Stimulated activated CD4-positive, alpha-beta T cell treated with anti-CD3 and anti-CD28 coated beads, Interleukin-4, amount 100 ng/mL, for 48 hours (primary cell): ENCODE measurements around the gene SURF2.
A peak's percentile ranks its signal among the peaks of the same experiment; 100 is the strongest.
"Not testable (repeated sequence)": the region's sequence is repeated elsewhere in the genome, so short reads cannot be mapped to it uniquely, and the experiment has no call there.

Source experiments
- DNase-seq, 2 donors: peaks; one replicate each; pipeline ENCODE4 v3.0.0-alpha.2; 2020; ENCODE audit warnings: low read depth in 2 of 2

The SURF2 gene

GRCh38 chr9:133356391-133357091 lies at the start of gene SURF2, which contains the start of gene SURF1:
TSS of gene SURF2 (plus strand) at chr9:133356550. CDS start at chr9:133356593, 43 bp downstream.
TSS of gene SURF1 (minus strand) at chr9:133356487. CDS start at chr9:133356453, 34 bp downstream.
- DNase-seq: peak; percentile 90 to 91

- DNase-seq: no peak
Observed at GRCh38 chr9:133307301-133307700, 49.0 kb upstream of the SURF2 start.

DNA sequence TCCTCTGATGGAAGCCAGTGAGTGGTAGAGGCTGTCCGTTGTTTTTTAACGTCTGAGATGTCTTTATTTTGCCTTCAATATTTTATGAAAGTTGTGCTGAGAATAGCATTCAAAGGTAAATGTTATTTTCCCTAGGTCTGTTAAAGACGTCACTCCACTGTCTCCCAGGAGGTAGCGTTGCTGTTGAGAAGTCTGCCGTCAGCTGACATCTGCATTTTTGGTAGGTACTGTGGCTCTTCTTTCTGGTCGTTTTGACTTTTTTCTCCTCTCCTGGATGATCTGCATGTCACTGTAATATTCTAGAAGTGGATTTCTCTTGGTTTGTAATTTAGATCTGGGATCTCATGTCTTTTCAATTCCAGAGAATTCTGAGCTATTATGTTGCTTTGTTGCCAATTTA lies 46.7 kb upstream of the SURF2 start:
- DNase-seq: no peak

DNA sequence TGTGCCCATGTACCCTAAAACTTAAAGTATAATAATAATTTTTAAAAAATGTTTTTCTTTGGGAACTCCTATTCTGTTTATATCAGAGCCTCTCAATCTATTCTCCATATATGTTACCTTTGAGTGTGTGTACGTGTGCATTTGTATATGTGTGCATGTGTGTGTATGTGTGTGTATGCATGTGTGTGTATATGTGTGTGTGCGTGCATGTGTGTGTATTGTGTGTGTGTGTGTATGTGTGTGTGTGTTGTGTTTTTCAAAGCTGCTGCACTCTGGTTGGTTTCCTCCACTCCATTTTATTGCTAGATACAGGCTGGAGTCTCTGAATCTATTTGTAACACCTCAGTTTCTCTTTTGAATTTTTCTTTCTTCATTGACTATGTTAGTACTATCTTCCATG lies 40.4 kb upstream of the SURF2 start:
- no peak for DNase-seq

DNA sequence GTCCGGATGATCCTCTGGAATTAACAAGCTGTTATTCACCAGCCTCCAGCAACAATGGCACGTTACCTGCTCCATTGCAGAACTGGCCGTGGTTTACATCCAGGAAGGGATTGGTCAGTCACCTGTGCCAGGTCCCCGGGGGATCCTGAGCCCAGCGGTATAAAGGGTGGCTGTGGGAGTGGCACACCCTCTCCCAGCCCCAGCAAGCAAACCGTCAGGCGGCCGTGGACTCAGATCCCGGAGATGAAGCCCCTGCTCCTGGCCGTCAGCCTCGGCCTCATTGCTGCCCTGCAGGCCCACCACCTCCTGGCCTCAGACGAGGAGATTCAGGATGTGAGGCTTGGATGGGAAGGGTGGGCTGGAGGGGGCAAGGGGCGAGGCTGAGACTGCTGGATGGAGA lies 38.8 kb upstream of the SURF2 start:
- not testable (repeated sequence) for DNase-seq

GRCh38 chr9:133320421-133320881 lies 35.9 kb upstream of the SURF2 start:
- no peak for DNase-seq

DNA sequence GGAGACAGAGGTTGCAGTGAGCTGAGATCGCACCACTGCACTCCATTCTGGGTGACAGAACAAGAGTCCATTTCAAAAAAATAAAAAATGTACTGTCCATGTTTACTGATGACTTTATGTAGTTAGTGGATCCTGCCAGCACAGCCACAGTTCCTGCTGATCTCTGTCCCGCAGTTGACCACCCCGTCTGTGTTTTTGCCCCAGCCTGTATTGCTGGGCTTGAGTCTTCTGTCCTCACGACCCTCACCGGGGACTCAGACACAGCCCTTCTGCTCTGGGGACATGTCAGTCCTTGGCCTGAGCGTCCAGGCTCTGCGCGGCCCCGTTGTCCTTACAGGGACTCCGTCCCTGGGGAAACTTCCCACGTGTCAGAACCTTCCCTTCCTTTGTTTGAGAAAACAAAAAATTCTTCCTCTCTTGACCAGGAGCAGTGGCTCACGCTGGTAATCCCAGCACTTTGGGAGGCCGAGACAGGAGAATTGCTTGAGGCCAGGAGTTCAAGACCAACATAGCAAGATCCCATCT lies 34.9 kb upstream of the SURF2 start:
- no peak for DNase-seq

DNA sequence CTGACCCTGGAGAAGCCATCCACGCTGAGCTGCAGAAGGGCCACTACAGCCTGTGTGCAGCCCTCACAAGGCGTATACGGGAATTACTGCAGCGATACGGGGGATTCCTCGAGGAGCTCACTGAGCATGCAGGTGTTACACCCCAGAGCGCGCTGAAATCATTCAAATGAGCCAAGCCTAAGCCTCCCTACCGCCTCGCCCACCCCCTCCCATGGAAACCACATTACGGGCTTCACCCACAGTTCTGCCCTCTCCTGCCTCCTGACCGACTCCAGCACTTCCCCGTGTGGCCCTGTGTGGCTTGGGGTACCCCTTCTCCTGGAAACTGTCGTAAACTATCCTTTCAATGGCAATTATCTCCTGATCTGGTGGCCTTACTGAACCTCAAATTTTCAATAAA lies 33.6 kb upstream of the SURF2 start:
- DNase-seq: no peak

- DNase-seq: no peak
Observed at GRCh38 chr9:133323211-133323610, 33.1 kb upstream of the SURF2 start.

- no peak for DNase-seq
Observed at GRCh38 chr9:133323991-133324703, 32.2 kb upstream of the SURF2 start.

DNA sequence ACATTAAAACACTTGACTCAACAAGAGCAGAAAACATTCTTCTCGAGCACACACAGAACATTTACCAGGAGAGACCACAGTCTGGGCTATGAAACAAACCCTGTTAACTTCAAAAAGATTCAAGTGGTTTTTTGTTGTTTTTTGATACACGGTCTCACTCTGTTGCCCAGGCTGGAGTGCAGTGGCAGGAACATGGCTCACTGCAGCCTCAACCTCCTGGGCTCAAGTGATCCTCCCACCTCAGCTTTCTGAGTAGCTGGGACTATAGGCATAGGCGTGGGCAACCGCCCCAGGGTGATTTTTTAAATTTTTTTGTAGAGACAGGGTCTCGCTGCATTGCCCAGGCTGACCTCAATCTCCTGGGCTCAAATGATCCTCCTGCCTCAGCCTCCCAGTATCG lies 29.3 kb upstream of the SURF2 start:
- DNase-seq: not testable (repeated sequence)

DNA sequence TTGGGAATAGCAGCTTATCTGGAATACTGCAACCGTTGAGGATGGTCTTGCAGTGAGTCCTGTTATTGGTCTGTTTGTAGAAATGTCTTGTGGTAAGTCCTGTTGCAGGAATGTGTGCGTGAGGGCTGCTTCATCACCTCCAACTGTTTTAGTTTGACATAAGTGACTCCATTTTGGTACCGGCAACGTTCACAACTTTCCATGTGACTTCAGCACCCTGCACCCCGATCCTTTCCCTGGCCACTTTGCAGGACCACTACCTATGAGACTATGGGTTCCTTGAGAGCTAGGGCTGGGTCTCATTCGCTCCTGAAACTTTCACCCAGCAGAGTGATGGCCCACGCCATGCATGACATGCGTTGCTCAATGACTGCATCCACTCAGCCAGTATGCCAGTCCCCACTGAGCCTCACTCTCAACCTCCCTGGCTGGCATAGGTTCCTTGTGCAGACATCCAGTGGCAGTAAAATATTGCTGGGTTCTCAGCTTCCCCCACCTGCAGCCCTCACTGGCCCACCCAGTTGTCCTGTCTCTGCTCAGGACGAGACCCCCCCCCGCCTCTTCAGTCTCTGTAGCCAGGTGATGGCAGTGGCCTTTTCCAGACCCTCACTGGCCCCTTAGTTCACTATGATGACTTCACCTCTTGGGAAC lies 28.4 kb upstream of the SURF2 start:
- DNase-seq: no peak

- not testable (repeated sequence) for DNase-seq
Observed at GRCh38 chr9:133329306-133330156, 26.8 kb upstream of the SURF2 start.

DNA sequence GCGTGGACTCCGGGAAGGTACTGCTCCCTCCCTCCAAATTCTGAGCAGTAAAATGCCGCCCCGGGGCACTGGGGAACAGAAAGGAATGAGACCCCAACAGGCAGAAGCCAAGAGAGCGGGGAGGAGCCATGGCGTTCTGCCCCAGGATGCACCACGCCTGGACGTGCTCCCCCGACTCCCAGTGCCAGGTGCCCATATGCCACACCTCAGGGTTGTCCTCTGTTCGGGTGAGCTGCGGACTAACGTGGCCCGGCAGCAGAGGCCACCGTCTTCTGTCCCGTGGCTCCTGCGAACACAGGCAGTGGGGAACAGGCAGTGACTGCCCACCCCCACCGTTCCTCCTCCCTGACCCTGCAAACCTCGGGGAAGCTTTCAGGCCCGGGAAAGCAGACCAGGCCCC lies 25.1 kb upstream of the SURF2 start:
- DNase-seq: no peak

DNA sequence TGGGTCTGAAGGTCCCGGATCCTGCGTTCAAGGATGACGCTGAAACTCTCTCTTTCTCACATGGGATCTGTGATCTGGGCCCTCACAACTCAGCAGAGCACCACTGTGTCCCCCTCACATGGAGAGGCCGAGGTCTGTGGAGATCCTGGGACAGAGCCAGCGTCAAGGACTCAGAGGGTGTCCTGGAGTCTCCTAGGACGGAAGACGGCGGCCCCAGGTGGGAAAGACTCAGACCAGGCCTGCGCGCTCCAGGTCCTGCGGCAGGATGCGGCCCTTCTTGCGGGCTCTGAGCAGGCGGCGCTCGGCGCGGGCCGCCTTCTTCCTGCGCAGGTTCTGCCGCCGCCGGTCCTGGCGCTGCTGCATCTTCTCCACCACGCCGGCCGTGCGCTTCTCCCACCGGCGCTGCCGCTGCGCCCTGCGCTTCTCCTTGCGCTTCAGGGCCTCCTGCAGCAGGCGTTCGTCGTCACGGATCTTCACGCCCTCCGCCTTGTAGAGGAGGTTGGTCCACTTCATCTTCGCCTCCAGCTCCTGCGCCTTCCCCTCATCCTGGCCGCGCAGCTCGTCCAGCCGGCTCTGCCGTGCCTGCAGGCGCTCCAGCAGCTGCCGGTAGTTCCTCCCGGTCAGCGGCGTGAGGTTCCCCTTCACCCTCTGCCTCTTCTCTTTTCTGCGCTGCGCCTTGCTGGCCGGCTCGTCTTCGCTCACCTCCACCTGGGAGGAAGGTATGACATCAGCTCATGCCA lies 24.5 kb upstream of the SURF2 start:
- no peak for DNase-seq

GRCh38 chr9:133332381-133332730 lies 24.0 kb upstream of the SURF2 start:
- no peak for DNase-seq

DNA sequence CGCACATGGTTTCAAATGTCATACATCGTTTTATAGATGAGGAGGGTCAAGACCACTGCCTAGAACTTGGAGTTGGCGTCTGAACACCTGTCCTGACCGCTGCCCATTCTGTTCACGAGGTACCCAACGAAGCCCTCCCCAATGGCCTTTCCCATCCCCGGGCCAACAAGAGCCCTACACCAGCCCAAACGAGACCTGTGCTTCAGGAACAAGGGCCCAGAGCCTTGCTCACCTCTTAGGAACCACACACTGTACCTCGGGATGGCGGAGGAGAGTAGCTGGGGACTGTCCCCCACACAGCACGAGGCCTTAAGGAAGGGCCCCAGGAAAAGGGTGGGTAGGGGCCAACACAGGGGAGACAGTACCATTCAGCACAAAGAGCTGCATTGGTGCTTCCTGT lies 23.3 kb upstream of the SURF2 start:
- DNase-seq: no peak

GRCh38 chr9:133333566-133333965 lies 22.8 kb upstream of the SURF2 start:
- no peak for DNase-seq

- no peak for DNase-seq
Observed at GRCh38 chr9:133334161-133334560, 22.2 kb upstream of the SURF2 start.

DNA sequence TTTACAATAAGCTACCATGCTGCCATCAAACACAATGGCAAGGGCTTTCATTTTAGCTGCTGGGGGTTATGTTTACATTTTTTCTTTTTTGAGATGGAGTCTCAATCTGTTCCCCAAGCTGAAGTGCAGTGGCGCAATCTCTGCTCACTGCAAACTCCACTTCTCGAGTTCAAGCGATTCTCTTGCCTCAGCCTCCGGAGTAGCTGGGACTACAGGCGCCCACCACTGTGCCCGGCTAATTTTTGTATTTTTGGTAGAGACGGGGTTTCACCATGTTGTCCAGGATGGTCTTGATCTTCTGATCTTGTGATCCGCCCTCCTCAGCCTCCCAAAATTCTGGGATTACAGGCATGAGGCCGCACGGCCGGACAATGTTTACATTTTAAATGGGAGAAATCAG lies 21.5 kb upstream of the SURF2 start:
- DNase-seq: not testable (repeated sequence)
